Muscle of arm (tissue), 12 donors: ENCODE data around the gene ZFYVE27. TPM values are rescaled to one million over a fixed set of nuclear protein-coding genes. Genes with fewer than 3 reads are reported as not detected.

Source experiments
- DNase-seq: peaks from one replicate; pipeline ENCODE4 v3.0.0-alpha.2; 2013
- polyA plus RNA-seq, 12 donors: library from polyadenylated mRNA; unstranded; fragments of 120-200 nt; gene quantifications; one replicate each; pipeline ENCODE4 v1.2.1, GENCODE V29; 2013; ENCODE audit not compliant: insufficient read length in 12 of 12

The ZFYVE27 gene
- polyA plus RNA-seq, 12 donors, result 10.2 to 23.6 (median 11.9) TPM; not detected in 1

DNA sequence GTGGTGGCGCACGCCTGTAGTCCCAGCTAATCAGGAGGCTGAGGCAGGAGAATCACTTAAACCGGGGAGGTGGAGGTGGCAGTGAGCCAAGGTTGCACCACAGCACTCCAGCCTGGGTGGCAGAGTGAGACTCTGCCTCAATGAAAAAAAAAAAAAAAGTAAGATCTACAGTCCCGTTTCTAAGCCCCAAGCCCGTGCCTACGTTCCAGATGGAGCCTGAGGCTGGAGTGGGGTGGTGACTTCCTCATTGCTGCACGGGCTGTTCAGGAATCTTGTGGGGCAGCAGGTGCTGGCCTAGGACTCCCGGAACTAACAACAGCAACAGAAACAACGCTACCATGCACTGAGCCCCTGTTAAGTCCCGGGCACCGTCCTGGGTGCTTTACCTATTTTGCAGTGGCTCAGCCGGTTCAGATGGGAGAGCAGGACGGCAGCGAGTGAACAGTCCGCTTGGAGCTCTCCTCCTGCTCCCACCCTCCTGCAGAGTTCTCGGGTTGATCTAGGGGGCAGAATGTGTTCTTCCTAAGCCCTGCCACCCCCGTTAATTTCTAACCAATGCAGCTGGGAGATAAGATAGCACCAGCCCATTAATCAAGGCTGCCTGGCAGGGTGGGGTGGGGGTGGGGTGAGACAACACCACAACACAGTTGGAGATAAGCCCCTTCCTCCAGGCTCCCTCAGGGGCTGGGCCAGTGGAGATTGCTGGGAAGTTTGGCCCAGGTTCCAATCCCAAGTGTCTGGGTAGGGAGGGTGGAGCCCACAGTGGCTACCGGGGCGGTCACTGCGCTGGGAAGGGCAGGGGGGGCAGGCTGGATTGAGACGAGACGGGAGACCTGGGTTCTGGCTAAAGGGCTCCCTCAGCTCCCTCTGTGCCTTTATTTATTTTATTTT is 51.9 kb downstream of the ZFYVE27 start:
- DNase-seq, result no peak

- DNase-seq, result no peak
Observed at GRCh38 chr10:97789770-97790397, 53.0 kb downstream of the ZFYVE27 start.

DNA sequence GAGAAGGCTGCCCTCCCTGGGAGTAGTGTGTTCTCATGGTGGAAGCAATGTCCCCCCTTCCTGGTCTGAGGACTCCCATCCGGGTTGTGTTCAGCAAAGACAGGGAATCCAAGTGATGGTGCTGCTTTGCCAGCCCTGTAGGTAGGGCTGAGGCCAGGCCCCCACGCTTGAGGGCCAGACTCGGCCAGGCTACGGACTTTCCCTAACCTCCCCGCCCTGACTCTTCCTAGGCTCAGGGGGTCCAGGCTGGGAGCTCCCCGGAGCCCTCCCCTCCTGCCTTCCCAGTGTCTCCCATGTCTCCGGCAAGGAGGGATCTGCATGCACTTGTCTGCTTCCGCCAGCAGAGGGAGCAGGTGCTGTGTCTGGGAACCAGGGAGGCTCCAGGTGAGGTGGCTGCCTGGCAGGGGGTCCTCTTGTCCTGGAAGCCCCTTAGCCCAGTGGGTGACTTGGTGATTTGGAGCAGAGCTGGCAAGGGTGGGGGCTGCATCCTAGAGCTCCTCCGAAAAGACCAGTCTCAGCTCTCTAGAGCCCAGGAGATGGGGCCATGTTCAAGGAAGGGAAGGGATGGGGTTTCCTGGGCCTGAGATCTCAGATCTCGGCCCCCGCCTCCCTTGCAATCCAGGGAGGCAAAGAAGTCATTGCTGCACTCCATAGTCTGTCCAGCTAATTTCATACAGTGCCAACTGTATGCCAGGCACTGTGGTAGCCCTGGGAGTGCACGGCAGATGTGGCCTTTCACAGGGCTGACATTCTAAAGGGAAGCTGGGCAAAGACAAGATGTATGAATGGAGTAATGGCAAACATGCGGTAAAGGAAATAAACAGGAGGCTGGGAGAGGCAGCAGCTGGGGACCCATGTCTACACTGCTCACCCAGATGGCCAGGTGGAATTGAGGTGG is 55.1 kb downstream of the ZFYVE27 start:
- peak; percentile 46 for DNase-seq

DNA sequence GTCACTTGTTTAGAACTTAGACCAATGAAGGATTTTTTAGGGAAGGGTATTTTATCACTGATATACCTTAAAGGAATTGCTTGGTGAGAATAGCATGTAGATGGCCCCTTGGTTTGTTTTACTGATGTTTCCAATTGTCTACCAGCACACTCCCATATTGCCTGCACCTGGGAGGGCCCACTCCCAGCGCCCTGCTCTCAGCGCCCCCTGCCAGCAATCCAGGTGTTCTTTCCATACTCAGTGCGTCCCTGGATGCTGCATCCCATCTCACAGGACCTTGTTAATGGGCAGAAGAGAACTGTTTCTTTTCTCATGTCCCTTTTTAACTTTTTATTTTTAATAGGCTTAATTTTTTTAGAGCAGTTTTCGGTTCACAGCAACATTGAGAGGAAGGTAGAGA is 59.0 kb downstream of the ZFYVE27 start:
- DNase-seq, result no peak

- DNase-seq, result no peak
Observed at GRCh38 chr10:97796651-97797050, 59.7 kb downstream of the ZFYVE27 start.

DNA sequence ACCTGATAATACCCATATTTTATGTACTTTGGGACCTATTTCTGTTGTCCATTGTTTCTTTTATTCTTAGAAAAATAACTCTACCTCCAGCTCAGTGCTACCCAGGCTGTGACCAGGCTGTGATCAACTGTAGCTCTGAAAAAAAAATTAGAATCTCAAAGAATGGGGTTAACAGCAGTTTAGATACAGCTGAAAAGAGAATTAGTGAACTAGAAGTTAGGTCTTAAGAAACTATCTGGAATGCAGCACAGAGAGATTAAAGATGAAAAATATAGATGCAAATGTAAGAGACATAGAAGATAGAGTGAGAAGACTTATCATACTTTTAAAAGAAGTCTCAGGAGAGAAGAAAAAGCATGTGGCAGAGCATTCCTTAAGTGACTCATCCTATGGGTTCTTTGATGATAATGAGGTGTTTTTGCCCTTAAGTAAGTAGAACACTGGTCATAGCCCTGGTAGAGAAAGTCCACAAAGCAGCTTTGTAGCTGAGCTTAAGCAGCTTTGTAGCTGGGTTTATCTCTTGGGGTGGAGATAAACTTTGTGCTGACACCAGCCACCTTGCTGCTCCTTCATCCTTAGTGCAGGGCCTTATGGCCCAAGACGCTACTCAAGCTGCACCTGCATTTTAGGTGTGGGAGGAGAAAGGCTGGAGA is 62.2 kb downstream of the ZFYVE27 start:
- no peak for DNase-seq

GRCh38 chr10:97800474-97800873 is 63.5 kb downstream of the ZFYVE27 start:
- DNase-seq, result no peak

- DNase-seq, result no peak
Observed at GRCh38 chr10:97801422-97801821, 64.5 kb downstream of the ZFYVE27 start.

- no peak for DNase-seq
Observed at GRCh38 chr10:97805096-97805884, 68.4 kb downstream of the ZFYVE27 start.

DNA sequence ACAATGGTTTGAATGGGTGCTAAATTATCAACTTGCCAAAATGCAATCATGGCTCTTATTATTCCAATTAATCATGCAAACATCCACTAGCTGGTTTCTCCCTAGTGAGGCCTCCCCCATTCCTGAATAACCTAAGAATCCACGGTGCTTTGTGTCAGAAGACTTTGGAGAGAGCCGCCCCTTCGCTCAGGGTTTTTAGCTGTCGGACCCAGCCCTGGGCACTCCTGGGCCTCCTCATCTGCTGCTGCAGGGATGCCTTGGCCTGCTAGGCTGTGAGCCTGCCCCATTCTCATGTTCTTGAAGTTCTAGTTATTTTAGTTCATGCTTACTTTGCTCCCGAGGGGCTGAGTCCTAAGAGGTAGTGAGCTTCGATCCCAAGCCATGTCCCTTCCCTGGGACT is 69.0 kb downstream of the ZFYVE27 start:
- DNase-seq, result no peak

DNA sequence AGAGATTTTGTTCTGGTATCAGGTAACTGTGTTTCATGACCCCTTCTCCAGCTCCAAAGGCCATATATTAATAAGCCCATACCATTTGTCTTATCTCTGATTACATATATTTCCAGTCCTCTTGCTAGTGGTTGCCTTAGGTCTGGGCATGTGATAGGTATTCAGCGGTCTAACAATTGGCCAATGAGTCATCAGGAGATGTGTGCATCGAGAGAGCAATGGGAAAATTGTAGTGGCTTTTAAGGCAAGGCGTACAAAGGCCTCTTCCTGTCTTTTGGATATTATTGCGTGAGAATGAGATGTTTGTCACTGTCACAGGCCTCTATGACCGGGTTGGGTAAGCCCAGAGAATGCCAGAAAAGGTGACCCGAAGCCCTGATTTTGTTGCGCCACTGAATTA is 73.5 kb downstream of the ZFYVE27 start:
- DNase-seq, result no peak

Other genes with a start within 250 kb of the ZFYVE27 start
- gene MMS19, start 238.7 kb upstream of the ZFYVE27 start, polyA plus RNA-seq, result 10 to 100 TPM in 11 of 12 donors, not detected in 1; 41.0 to 81.2 (median 62.2) TPM
- gene UBTD1, start 238.2 kb upstream of the ZFYVE27 start, polyA plus RNA-seq, result 10 to 100 TPM in 8 of 12 donors, 1 to 10 TPM in 3, not detected in 1; 9.5 to 21.4 (median 12.1) TPM
- 10 to 100 TPM in 7 of 12 donors, 1 to 10 TPM in 4, not detected in 1; 3.8 to 43.4 (median 19.2) TPM for gene ANKRD2, start 164.3 kb upstream of the ZFYVE27 start, polyA plus RNA-seq
- 1 to 10 TPM in 5 of 12 donors, under 1 TPM in 5, not detected in 2; 0.45 to 1.7 (median 0.96) TPM for gene HOGA1, start 152.7 kb upstream of the ZFYVE27 start, polyA plus RNA-seq
- under 1 TPM in 3 of 12 donors, not detected in 9; 0.18 to 0.20 (median 0.18) TPM for gene C10orf62, start 147.4 kb upstream of the ZFYVE27 start, polyA plus RNA-seq
- gene MORN4, start 103.6 kb upstream of the ZFYVE27 start, polyA plus RNA-seq, result 1 to 10 TPM in 11 of 12 donors, not detected in 1; 3.8 to 7.6 (median 5.6) TPM
- 10 to 100 TPM in 4 of 12 donors, 1 to 10 TPM in 7, not detected in 1; 7.8 to 11.6 (median 9.7) TPM for gene PI4K2A, start 96.5 kb upstream of the ZFYVE27 start, polyA plus RNA-seq
- gene AVPI1, start 49.9 kb upstream of the ZFYVE27 start, polyA plus RNA-seq, result 10 to 100 TPM in 1 of 12 donors, 1 to 10 TPM in 10, not detected in 1; 2.9 to 12.8 (median 4.0) TPM
- 10 to 100 TPM in 11 of 12 donors, not detected in 1; 31.9 to 84.4 (median 48.2) TPM for gene MARVELD1, start 23.4 kb upstream of the ZFYVE27 start, polyA plus RNA-seq
- gene SFRP5, start 34.9 kb downstream of the ZFYVE27 start, polyA plus RNA-seq, result 1 to 10 TPM in 8 of 12 donors, under 1 TPM in 2, not detected in 2; 0.95 to 2.3 (median 1.3) TPM
- gene GOLGA7B, start 112.7 kb downstream of the ZFYVE27 start, polyA plus RNA-seq, result under 1 TPM in 10 of 12 donors, not detected in 2; 0.04 to 0.65 (median 0.22) TPM